Adipose tissue (tissue), 3 donors: ENCODE data around the gene BDKRB2. TPM values are rescaled to one million over a fixed set of nuclear protein-coding genes. Genes with fewer than 3 reads are reported as not detected.

Experiments
- H3K27ac ChIP-seq: one replicate; pipeline ENCODE4 v1.5.1; 2013; ENCODE audit warnings: low read depth, low read length
- WGBS, 3 donors: extraction: QIAGEN DNeasy Blood & Tissue Kit; methylation state at CpG; one replicate each; pipeline ENCODE4 v1.1.7; 2013; 5-methylcytosine and 5-hydroxymethylcytosine counted together
- polyA plus RNA-seq, 3 donors: library from polyadenylated mRNA; stranded (reverse); fragments of 200-250 nt; gene quantifications; one replicate each; pipeline ENCODE4 v1.2.3, GENCODE V29; 2013
- donor health status: healthy with polysubstance abuse.
- donor health status: Bipolar disorder and iron deficiency.
- donor health status: healthy.

BDKRB2 gene
- polyA plus RNA-seq, 3 donors, result 4.2 to 22.6 (median 9.4) TPM

DNA sequence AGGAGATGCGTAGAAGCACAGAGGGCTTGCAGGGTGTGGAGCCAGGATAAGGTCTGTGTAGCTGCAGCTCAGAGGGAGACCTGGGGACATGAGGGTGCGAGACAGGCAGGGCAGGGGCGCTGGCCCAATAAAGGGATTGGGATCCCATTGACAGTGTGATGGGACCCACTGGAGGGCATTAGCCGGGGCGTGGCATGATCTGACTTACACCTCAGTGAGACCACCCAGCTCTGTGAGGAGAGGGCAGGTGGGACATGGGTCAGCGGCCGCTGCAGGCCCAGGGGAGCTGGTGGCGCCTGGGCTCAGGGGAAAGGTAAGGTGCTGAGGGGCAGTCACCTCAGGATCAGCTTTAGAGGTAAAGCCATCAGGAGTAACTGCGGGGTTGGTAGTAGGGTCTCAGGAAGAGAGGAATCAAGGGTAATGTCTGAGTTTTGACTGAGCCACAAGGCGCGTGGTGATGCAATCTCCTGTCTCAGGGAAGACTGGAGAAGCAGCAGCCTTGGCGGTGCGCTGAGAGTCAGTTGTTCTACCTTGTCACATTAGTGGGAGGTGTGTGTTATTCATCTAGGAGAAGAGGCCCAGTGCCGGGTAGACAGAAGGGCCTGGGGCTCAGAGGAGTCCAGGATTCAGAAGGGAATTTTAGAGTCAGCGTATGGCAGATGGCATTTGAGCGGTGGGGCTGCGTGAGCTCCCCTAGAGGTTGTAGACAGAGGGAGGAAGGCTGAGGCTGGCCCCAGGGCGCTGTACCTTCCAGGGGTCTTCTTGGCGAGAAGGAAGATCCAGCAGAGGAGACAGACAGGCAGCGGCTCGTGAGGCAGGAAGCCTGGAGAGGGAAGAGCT lies 30.8 kb upstream of the BDKRB2 start:
- H3K27ac ChIP-seq, result no peak overlapping the region
- 92 to 94% (median 93%) methylated on average over 20 to 21 of the region's 21 CpGs for WGBS, 3 donors

DNA sequence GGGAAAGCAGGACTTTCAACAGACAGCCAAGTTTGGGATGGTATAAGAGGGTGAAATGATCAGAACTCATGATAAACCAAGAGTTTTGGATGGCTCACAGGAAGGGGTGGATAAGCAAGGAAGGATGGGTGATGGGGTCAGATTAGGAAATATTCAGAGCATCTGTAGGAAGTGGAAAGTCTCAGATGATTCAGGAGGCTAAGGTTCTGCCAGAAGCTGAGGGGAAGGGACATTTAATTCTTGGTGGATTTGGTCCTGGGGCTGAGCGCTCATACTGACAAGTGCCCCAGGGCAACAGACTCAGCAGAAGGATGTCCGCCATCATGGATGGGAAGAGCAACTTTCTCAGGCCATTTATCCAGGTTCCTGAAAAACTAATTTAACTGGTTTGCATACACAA lies 28.4 kb upstream of the BDKRB2 start:
- 67 to 91% (median 74%) methylated on average over 2 of the region's 2 CpGs for WGBS, 3 donors
- H3K27ac ChIP-seq, result no peak overlapping the region

DNA sequence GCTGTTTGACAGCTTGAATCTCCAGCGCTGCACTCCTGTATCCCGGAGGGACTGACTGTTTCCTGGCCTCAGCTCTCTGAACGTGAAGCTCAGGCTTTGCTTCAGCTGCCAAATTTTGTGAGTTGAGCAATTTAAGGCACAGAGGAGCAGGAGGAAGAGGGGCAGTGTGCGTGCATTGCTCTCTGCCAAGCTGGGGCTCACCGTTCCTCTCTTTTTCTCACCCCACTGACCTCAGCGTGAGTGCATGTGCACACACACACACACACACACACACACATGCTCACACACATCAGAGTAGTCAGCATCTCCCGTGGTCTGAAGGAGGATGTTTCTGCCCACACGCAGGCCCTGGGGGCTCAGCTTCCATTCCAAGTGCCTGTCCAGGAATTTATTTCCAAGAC lies 27.8 kb upstream of the BDKRB2 start:
- 33 to 53% (median 38%) methylated on average over 7 to 8 of the region's 8 CpGs for WGBS, 3 donors
- no peak overlapping the region for H3K27ac ChIP-seq

DNA sequence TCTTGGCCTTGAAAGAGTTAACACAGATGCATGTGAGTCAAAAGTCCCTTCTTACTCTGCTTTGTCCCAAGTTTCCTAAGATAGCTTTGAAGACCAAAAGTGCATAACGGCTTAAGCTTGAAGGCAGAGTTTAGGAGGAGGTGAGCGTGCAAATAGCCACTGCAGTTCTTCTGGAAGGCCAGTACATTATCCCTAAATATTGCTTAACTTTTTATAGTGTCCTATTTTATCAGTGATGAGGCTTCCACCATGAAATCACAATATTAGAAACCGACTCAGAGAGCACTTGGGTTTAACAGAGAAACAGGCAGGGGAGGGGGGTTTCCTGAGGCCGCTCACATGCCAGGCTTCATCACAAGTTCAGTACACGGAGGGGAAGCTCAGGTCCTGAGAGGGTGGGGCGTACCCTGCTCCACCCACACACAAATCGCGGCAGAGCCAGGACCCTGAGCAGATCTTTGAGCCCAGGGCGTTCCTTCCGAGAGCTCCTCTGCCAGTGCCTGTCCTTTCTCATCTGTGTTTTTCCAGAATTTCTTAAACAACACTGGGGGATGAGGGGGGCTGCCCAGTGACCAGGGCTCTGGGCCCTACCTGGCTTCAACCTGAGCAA lies 26.8 kb upstream of the BDKRB2 start:
- WGBS, 3 donors, result 16 to 60% (median 19%) methylated on average over 10 of the region's 10 CpGs

DNA sequence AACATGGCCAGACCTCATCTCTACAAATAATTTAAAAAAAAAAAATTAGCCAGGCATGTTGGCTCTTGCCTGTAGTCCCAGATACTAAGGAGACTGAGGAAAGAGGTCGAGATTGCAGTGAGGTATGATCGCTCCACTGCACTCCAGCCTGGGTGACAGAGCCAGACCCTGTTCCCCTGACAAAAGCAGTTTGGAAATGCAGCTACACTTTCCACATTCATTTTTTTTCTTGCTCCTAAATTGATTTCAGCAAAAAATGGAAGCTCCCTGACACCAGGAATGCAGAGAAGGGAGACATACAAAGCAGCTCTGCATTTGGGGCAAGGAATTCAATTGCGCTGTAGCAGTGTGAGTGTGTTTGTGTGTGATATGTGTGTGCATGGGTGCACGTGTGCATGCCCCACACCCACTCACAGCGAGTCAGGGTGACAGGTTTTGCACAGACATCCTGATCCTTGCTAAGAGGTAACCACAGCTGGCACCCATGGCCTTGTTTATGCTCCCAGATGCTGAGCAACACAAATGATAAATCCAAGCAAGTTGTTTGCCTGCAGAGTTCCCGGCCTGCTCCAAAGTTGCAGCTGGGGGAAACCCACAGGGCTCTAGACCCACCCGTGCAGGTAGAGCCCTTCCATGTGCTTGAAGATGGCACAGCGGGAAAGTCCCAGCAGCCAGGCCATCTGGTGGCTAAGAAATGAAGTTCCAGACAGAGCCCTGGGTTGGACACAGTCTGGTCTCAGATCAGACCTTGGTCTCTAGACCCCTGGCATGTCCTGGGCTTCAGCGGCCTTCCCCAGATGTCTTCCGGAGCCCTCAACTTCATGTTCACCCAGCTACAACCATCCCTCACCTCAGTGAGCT lies 25.9 kb upstream of the BDKRB2 start:
- WGBS, 3 donors, result 76 to 84% (median 78%) methylated on average over 10 of the region's 10 CpGs
- no peak overlapping the region for H3K27ac ChIP-seq

More for the DNA sequence above, 26.8 kb upstream of the BDKRB2 start:
- no peak overlapping the region for H3K27ac ChIP-seq

DNA sequence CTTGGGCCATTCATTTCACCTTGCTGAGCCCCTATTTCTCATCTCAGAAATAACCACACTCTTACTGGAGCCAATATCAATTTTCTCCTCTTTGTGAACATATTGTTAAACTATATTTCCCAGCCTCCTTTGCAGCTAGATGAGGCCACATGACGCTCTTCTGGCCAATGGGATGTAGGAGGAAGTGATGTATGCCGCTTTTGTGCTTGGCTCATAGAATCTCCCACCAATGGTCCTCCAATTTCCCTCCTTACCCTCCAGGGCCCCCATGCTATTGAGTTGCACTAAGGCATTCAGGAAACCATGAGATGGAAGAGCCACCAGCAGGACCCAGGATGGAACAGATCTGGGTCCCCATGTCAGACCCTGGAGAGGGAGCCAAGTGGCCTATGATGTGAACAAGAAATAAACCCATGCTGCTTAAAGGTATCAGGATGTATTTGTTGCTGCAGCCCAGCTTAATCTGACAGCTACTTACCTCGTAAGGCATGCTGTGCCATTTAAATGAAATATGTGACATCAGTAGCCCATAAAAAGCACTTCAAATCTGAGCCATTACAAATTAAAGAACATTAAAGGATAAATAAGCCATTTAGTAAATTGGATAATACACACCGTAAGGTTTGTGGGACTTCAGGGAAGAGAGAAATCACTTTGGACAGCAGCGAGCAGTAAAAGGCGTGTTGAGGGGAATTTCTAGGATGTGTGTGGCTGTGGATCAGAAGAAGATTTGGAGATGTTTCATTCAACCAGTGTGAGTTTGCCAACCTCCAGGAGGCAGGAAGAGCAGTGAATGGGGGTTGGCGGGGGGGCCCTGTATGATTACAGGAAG lies 24.4 kb upstream of the BDKRB2 start:
- no peak overlapping the region for H3K27ac ChIP-seq
- WGBS, 3 donors, result 78 to 83% (median 81%) methylated on average over 7 of the region's 7 CpGs

DNA sequence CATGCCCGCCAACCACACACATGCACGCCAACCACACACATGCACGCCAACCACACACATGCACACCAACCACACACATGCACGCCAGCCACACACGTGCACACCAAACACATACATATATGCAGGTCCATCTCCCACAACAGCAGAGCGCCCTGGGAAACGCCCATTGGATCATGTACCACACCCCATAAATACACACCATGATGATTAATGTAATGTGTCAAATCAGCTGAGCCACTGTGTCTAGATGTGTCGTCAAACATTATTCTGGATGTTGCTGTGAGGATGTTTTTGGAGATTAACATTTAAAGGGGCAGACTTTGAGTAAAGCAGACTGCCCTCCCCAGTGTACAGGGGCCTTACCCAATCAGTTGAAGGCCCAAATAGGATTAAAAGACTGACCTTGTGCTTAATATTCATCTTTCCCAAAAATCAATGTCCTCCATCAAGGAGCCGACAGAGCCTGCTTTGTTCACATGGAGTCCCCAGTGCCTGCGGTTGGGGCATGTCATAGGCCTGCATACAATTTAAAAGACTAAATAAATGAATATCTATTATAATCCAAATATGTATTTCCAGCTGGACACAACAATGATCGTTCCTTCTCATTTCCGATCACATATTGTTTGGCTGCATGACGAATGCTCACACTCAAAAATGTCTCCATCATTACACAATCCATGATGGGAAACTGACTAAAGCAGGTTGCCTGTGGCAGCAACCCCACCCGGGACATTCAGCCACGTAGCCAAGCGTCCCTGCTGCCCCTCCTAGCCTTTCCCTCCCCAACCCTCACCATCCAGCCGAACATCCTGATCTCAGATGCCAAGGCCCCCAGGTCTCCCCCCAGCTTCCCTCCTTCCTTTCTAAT lies 23.2 kb upstream of the BDKRB2 start:
- WGBS, 3 donors, result 76 to 85% (median 79%) methylated on average over 17 of the region's 17 CpGs
- H3K27ac ChIP-seq, result no peak overlapping the region

DNA sequence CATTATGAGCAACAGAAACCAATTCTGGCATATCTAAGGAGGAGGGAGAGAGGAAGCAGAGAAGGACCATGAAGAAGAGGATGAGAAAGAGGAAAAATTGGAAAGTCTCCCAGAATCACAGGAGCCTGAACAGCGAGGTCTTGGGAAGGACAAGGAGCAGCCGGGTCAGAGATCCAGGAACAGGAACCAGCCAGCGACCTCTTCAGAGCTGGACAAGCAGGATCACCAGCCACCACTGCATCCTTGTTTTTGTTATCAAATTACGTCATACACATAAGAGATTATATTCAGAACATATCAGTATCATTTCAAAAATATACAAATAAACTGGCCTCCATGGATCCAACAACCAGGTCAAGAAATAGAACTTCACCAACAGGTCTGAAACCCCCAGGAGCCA lies 22.1 kb upstream of the BDKRB2 start:
- WGBS, 3 donors, result 60 to 79% (median 68%) methylated on average over 4 of the region's 4 CpGs
- H3K27ac ChIP-seq, result no peak overlapping the region

DNA sequence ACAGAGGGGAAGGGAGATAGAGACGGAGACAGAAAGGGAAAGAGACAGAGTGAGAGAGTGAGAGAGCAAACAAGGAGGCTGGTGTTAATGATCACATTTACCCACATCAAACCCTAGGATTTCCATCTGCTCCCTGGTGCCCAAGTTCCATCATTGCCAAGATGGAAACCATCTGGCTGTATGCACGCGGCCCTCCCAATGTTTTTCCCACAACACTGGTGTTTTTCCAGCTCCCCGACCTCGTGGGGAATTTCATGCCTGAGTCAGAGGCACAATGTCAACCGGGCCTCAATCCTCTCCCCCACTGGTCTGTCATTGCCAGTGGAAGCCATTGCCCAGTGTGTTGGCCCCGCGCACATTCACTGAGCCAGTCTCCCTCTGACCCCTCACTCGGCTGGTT lies 19.9 kb upstream of the BDKRB2 start:
- 63 to 81% (median 72%) methylated on average over 9 of the region's 9 CpGs for WGBS, 3 donors
- H3K27ac ChIP-seq, result no peak overlapping the region

DNA sequence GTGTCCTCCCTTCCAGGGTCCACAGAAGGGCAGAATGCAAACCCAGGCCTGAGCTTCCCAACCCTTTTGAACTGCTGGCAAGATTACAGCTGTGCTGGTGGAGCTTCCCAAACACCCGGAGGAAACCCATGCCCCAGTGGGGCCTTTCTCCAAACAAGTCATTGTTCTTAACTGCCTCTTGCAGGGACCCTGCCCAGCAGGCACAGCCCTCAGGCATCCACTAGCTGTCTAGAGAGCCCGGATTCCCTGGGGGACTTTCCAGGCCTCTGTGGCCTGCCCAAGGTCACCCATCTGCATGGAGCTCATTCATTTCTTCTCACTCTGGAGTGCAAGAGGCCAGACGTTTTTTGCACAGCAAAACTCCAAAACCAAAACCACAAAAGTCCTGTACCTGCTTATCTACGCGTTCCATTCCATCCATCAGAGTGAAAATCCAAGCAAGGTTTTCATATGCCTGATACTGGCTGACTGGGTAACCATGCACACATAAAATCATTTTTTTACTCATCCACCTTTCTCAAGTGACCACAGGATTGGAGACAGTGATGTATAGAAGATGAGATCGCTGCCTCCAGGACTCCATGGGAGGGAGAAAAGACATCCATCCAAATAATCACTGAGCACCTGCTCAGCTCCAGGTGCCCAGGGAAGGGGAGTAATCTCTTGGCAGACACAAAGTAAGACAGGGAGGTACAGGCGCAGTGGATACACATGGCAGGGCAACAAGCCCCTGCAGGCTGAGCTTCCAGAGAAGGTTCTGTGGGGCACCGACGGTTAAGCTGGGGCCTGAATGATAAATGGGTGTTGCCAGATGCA lies 17.2 kb upstream of the BDKRB2 start:
- no peak overlapping the region for H3K27ac ChIP-seq
- WGBS, 3 donors, result 70 to 77% (median 72%) methylated on average over 9 of the region's 9 CpGs

DNA sequence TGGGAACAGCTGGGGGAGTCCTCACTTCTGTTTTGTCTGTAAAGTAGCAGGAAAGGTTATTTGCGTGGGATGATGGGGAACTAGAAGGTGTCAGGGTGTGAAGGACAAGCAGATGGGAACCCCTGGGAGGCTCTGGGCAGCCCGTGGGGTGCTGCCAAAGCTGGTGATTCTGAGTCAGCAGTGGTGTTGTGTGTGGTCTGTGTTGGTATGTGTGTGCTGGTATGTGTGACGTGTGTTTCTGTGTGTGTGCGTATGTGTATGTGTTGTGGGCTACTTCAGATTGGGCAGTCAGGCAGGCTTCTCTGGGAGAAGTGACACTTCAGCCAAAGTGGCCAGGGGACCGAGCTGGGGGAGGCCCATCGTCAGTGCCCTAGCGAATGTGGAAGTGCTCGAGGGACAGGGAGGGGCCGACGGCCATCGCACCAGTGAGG lies 15.3 kb upstream of the BDKRB2 start:
- WGBS, 3 donors, result 56 to 72% (median 62%) methylated on average over 11 of the region's 11 CpGs
- H3K27ac ChIP-seq, result no peak overlapping the region

DNA sequence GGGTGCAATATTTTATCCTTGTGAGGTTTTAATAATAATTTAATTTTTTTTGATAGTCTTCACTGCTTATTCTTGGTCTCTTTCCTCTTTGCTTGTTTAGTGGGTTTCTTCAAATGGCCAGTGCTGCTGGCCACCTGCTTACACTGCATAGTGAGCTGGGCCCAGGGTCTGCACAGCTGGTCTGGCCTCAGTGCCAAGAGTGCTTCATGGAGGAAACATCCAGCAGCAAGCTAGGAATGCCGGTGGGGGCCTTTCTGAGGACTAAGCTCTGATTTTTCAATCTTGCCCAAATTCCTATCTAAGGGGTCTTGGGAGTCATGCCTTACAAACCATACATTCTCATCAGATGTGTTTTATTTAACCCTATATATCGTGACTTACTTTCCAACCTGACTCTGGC lies 13.3 kb upstream of the BDKRB2 start:
- WGBS, 3 donors, result 73 to 87% (median 78%) methylated on average over 2 of the region's 2 CpGs

DNA sequence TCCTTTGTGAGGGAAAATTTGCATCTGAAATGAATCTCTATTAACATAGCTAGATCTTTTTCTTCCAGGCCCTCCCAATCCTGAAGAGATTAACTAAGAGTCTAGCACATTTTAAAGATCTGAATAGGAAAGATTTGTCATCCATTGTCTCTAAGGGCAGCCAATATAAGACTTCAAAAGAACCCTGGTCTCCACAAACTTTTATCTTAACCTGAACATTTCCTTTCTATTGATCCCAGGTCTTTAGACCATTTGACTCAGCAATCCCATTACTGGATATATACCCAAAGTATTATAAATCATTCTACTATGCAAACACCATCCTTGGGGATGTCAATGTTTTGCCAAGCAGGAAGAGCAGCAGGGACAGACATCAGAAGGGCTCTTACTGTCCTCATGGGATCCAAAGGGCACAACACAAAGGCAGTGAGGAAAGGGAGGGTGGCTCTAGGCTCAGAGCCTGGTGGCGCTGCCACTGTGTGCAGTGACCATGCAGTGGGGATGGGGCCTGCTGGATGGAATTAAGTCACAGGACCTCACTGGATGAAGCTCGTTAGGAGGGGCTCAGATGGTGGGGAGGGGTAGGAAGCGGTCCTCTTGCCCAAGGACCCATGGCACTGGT lies 12.7 kb upstream of the BDKRB2 start:
- 82 to 85% (median 84%) methylated on average over 3 of the region's 3 CpGs for WGBS, 3 donors
- no peak overlapping the region for H3K27ac ChIP-seq

More for the DNA sequence above, 13.3 kb upstream of the BDKRB2 start:
- H3K27ac ChIP-seq, result no peak overlapping the region

DNA sequence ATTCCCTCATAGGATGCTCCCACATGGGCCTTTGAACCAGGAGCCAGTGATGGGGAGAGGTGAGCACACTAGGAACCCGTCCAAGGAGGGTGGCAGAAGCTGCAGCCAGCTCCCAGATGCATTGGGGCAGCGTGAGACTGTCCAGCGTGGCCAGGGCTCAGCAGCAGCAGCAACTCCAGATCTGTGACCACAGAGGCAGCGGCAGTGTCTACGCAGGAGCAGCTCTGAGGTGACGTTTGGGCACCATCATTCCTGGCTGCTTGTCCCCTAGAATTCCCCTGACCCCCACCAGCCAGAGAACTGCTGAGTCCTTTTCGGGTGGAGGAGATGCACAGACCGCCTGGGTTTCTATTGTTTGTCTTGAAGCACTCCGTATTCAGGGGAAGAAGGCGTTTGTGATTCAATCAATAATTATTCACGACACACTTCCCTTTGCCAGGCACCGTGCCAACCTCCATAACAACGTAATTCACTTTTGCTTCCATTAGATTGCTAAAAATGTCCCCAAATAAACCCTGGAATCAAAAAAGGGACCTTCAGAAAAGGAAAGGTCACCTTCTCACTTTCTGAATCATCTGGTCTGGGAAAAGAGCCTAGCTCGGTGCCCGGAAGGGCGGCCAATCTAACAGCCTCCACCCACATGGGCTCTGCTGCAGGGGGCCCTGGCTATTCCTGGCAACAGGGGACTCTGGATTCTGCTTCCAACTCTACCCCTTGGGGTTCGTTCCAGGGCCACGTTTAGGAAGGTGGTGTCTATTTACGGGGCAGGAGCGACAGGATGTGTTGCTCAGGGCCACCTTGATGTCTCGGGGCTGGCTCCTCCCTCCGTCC lies 11.4 kb upstream of the BDKRB2 start:
- H3K27ac ChIP-seq, result no peak overlapping the region
- WGBS, 3 donors, result 53 to 62% (median 61%) methylated on average over 22 of the region's 22 CpGs

DNA sequence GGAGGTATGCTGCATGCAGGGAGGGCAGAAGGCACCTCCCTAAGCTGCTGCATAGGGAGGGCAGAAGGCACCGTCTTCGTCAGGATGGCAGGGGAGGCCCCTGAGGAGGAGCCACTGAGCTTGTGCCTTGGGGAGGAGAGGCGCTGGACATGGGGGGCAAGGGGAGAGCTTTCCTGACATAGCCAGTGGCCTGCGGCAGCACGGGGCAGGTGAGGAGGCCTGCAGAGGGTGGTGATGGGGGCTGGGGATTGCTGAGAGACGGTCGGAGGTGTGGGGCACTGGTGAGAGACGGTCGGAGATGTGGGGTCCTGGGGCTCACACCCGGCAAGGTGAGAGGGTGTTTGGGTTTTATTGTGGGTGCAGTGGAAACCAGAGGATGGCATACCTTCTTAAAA lies 10.4 kb upstream of the BDKRB2 start:
- no peak overlapping the region for H3K27ac ChIP-seq
- 87 to 92% (median 89%) methylated on average over 10 of the region's 10 CpGs for WGBS, 3 donors
